Bronchial epithelial cell (primary cell): Measurements from ENCODE around the gene IQCE. TPM values are rescaled to one million over a fixed set of nuclear protein-coding genes. Genes with fewer than 3 reads are reported as not detected.

ENCODE experiments used
- DNase-seq: peaks from one replicate; pipeline ENCODE4 v3.0.0-alpha.2; 2010; ENCODE audit warnings: low read depth
- FAIRE-seq: peaks from 2 replicates; lab custom pipeline; 2011; peaks lifted over from hg19 to GRCh38; lab: Jason Lieb, UNC
- H3K27me3 ChIP-seq: 2 replicates; pipeline ENCODE4 v1.5.1; 2011; ENCODE audit warnings: low read length; ENCODE audit not compliant: control insufficient read depth, insufficient read depth
- H3K36me3 ChIP-seq: 2 replicates; pipeline ENCODE4 v1.5.1; 2011; ENCODE audit warnings: low read length; ENCODE audit not compliant: control insufficient read depth, insufficient read depth
- H3K4me3 ChIP-seq: 2 replicates; pipeline ENCODE4 v1.5.1; 2011; ENCODE audit warnings: mild to moderate bottlenecking, low read depth, low read length, control low read depth
- total RNA-seq: library from RNA; depleted of rRNA; stranded (reverse); fragments of >200 nt; gene quantifications from 2 replicates; pipeline ENCODE4 v1.2.1, GENCODE V29; 2014
- TF ChIP-seq, protein P1 (sequence below): IDR thresholded peaks from 2 replicates; pipeline ENCODE4 v1.5.1; 2011; ENCODE audit warnings: mild to moderate bottlenecking, moderate library complexity, low read length, control low read depth, inconsistent platforms; ENCODE audit not compliant: insufficient read depth, severe bottlenecking

IQCE gene, protein sequence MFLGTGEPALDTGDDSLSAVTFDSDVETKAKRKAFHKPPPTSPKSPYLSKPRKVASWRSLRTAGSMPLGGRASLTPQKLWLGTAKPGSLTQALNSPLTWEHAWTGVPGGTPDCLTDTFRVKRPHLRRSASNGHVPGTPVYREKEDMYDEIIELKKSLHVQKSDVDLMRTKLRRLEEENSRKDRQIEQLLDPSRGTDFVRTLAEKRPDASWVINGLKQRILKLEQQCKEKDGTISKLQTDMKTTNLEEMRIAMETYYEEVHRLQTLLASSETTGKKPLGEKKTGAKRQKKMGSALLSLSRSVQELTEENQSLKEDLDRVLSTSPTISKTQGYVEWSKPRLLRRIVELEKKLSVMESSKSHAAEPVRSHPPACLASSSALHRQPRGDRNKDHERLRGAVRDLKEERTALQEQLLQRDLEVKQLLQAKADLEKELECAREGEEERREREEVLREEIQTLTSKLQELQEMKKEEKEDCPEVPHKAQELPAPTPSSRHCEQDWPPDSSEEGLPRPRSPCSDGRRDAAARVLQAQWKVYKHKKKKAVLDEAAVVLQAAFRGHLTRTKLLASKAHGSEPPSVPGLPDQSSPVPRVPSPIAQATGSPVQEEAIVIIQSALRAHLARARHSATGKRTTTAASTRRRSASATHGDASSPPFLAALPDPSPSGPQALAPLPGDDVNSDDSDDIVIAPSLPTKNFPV
- total RNA-seq, result 6.3 and 6.9 TPM in 2 replicates

GRCh38 chr7:2558629-2559282, at the start of gene IQCE:
Gene IQCE, plus strand, starts transcription at chr7:2558979. Its CDS starts 203 bp downstream, at chr7:2559182.
- peak within 1 kb of the TSS; percentile 71 for H3K4me3 ChIP-seq

DNA sequence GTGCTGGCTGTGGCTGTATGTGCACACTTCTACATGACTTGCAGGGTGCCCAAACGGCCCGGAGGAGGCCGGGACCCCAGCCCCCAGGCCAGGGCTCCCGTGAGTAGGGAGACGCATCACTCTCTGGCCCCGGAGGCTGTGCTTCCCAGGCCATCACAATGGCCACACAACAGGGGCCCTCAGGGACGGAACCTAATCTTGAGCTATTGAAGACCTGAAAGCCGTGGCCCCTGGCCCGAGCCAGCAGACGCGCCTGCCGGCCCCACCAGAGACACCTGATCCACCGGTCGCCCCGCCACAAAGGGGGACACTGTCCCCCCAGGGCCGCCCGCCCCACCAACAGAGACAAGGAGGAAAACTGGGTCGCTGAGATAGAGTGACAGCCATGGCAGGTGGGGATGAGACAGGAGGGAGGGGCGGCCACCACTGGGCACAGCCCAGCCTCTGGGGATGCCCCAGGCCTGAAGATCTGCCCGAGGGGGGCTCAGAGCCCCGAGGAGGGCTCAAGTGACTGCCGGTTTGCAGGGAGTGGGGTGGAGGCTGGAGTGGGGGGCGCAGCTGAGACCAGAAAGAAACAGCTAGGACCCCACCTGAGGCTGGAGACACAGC, 49.4 kb upstream of the IQCE start:
- TF ChIP-seq, protein P1, sequence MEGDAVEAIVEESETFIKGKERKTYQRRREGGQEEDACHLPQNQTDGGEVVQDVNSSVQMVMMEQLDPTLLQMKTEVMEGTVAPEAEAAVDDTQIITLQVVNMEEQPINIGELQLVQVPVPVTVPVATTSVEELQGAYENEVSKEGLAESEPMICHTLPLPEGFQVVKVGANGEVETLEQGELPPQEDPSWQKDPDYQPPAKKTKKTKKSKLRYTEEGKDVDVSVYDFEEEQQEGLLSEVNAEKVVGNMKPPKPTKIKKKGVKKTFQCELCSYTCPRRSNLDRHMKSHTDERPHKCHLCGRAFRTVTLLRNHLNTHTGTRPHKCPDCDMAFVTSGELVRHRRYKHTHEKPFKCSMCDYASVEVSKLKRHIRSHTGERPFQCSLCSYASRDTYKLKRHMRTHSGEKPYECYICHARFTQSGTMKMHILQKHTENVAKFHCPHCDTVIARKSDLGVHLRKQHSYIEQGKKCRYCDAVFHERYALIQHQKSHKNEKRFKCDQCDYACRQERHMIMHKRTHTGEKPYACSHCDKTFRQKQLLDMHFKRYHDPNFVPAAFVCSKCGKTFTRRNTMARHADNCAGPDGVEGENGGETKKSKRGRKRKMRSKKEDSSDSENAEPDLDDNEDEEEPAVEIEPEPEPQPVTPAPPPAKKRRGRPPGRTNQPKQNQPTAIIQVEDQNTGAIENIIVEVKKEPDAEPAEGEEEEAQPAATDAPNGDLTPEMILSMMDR, result no peak
- DNase-seq (no peak), FAIRE-seq (no peak)
- Histone ChIP-seq H3K4me3 (no peak overlapping the region), H3K36me3 (no peaks in the 10 kb centered on the region), H3K27me3 (no peaks in the 10 kb centered on the region)

More at GRCh38 chr7:2558629-2559282, at the start of gene IQCE:
- peak; percentile 47 for DNase-seq
- Histone ChIP-seq H3K36me3 (no peaks in the 10 kb centered on the region), H3K27me3 (no peaks in the 10 kb centered on the region)
- TF ChIP-seq, protein P1, result no peak
- FAIRE-seq, result no peak

- no peaks in the 10 kb centered on the region for H3K36me3 ChIP-seq
- H3K27me3 ChIP-seq, result no peaks in the 10 kb centered on the region
- no peak overlapping the region for H3K4me3 ChIP-seq
Observed at GRCh38 chr7:2510130-2510776, 48.5 kb upstream of the IQCE start.

DNA sequence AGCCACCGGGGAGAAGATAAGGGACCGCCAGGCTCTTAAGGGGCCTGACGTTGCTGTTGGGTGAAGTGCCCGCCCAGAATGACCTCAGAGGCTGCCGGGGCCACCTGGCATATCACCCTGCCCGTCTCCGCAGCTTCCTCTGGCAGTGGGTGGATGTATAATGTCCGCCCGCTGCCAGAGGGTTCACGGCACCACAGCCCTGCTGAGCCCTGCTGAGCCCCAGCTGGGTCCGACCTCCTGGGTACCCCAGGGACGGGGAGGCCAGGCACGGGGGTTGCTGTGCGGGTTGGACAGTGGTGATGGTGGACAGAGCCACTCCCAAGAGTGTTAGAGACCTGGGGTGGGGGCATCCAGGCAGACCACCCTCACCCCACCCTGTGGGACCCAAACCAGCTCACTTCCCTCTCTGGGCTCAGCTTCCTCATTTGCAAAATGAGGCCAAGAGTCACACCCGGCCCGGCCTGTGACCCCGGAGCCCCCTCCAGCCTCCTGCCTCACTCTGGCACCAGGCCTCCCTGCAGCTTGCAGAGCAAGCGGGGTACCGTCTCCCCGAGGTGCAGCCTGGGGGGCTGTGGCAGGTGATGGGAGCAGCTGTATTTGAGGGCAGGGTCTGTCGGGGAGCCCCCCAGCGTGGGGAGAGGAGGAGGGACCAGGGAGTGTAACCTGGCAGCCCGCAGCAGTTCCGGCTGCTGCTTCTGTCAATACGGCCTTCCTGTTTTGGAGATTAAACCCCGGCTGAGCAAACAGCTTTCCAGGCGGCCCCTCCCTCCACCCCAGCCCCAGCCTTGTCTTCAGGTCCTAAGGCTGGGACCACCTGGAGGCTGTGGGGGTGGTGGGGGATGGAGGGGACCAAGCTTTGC, 47.6 kb upstream of the IQCE start:
- no peak for FAIRE-seq
- peak; percentile 32 for DNase-seq
- Histone ChIP-seq H3K27me3 (no peaks in the 10 kb centered on the region), H3K36me3 (no peaks in the 10 kb centered on the region), H3K4me3 (no peak overlapping the region)
- TF ChIP-seq, protein P1, result no peak

More at GRCh38 chr7:2510130-2510776, 48.5 kb upstream of the IQCE start:
- no peak for DNase-seq
- TF ChIP-seq, protein P1, result no peak
- FAIRE-seq, result no peak

DNA sequence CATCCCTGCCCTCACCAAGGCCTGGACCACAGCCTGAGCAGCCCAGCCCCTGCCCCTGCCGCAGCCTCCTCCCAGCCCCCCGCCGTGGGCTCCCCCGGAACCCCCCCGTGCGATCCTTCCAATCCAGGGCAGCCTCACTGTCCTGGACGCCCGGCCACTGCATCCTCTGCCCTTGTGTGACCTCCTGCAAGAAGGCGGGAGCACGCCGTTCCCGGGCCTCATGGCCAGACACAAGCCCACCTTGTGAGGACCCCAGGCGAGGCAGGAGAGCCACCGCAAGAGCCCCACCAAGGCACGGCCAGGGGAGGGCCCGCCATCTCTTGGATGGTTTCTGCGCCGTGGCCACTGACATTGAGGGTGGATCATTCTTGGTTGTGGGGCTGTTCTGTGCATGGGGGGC, 47.0 kb upstream of the IQCE start:
- Histone ChIP-seq H3K4me3 (no peak overlapping the region), H3K36me3 (no peaks in the 10 kb centered on the region), H3K27me3 (no peaks in the 10 kb centered on the region)
- no peak for DNase-seq
- TF ChIP-seq, protein P1, result no peak
- FAIRE-seq, result no peak
